ENCODE measurements around the gene PIK3IP1.

PIK3IP1 gene

DNA sequence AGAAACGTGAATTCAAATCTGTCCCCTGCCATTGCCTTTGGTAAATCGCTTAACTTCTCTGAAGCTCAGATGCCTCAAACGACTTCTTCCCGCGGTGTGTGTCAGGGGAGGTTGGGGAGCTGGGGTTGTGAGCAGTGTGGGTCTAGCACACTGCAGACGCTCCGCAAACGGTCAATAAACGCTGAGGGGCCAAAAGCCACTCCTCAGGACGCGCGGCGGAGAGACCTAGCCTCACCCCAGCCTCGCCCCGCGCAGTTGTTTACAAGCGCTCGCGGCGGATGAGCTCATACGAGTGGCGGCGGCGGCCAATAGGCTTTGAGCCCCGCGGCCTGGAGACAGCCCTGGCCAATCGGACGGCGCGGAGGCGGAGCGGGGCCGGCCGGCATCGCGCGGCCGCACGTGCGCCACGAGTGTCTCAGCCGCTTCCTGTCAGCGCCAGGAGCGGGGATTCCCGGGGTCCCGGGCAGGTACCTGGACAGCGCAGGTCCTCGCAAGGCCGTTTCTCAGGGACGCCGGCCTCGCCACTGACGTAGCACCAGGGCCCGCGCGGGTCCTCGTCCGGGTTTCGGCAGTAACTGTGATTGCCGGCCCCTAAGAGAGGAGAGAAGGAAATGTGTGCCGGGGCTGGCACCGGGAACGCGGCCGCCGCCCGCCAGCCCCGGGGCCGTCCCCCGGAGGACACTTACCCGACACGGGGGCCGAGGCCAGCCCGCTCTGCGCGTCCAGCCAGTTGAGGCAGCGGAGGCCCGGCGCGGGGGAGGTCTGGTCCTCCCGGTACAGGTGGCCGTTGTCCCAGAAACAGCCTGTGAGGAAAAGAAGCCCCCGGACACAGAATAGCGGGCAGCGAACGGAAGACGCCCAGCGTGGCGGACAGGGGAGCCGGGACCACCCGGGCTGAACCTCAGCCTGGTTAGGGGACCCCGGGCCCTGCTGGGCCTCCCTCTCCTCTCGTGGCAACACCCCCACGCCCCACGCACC lies 1.5 kb downstream of the PIK3IP1 start:
- Histone ChIP-seq H3K27ac (ENCODE audit: low read depth, low read length) (peak overlapping the region; percentile 99), H3K4me3 (ENCODE audit: low read depth in 1 of 2, low read length in 2 of 2) (peak overlapping the region; percentile 91 to 98), H3K9ac (ENCODE audit: low read depth in 1 of 2, low read length in 2 of 2) (peak overlapping the region; percentile 93 to 94), H3K27me3 (ENCODE audit: control insufficient read depth in 1 of 2, insufficient read depth in 2 of 2, low read length in 2 of 2) (no peaks in the 10 kb centered on the region), H3K36me3 (ENCODE audit: control insufficient read depth in 1 of 2, insufficient read depth in 2 of 2, low read length in 2 of 2) (peaks cover 16 to 23% of the 10 kb centered on the region in 2 donors), H3K4me1 (ENCODE audit: control insufficient read depth in 1 of 2, insufficient read depth in 2 of 2, low read length in 2 of 2) (peaks cover 33 to 52% of the 10 kb centered on the region in 2 donors), H3K9me3 (ENCODE audit: control insufficient read depth in 1 of 2, low read length in 2 of 2) (no peaks in the 10 kb centered on the region)

- H3K27me3 ChIP-seq (ENCODE audit: control insufficient read depth in 1 of 2, insufficient read depth in 2 of 2, low read length in 2 of 2) = no peaks in the 10 kb centered on the region
- peaks cover 38 to 54% of the 10 kb centered on the region in 2 donors for H3K4me1 ChIP-seq (ENCODE audit: control insufficient read depth in 1 of 2, insufficient read depth in 2 of 2, low read length in 2 of 2)
- H3K27ac ChIP-seq (ENCODE audit: low read depth, low read length) = peak overlapping the region; percentile 62
- peak overlapping the region; percentile 71 to 98 for H3K4me3 ChIP-seq (ENCODE audit: low read depth in 1 of 2, low read length in 2 of 2)
- peak overlapping the region; percentile 93 to 94 for H3K9ac ChIP-seq (ENCODE audit: low read depth in 1 of 2, low read length in 2 of 2)
- no peaks in the 10 kb centered on the region for H3K9me3 ChIP-seq (ENCODE audit: control insufficient read depth in 1 of 2, low read length in 2 of 2)
- H3K36me3 ChIP-seq (ENCODE audit: control insufficient read depth in 1 of 2, insufficient read depth in 2 of 2, low read length in 2 of 2) = peaks cover 21 to 32% of the 10 kb centered on the region in 2 donors
Observed at GRCh38 chr22:31289344-31289743, 2.9 kb downstream of the PIK3IP1 start.

GRCh38 chr22:31288496-31289240 lies 3.6 kb downstream of the PIK3IP1 start:
- peak overlapping the region; percentile 93 to 94 for H3K9ac ChIP-seq (ENCODE audit: low read depth in 1 of 2, low read length in 2 of 2)
- H3K27me3 ChIP-seq (ENCODE audit: control insufficient read depth in 1 of 2, insufficient read depth in 2 of 2, low read length in 2 of 2) = no peaks in the 10 kb centered on the region
- H3K4me1 ChIP-seq (ENCODE audit: control insufficient read depth in 1 of 2, insufficient read depth in 2 of 2, low read length in 2 of 2) = peaks cover 38 to 56% of the 10 kb centered on the region in 2 donors
- peaks cover 24 to 36% of the 10 kb centered on the region in 2 donors for H3K36me3 ChIP-seq (ENCODE audit: control insufficient read depth in 1 of 2, insufficient read depth in 2 of 2, low read length in 2 of 2)
- H3K4me3 ChIP-seq (ENCODE audit: low read depth in 1 of 2, low read length in 2 of 2) = peak overlapping the region; percentile 71 to 98
- H3K9me3 ChIP-seq (ENCODE audit: control insufficient read depth in 1 of 2, low read length in 2 of 2) = no peaks in the 10 kb centered on the region
- H3K27ac ChIP-seq (ENCODE audit: low read depth, low read length) = peak overlapping the region; percentile 37

GRCh38 chr22:31287818-31288495 lies 4.3 kb downstream of the PIK3IP1 start:
- H3K36me3 ChIP-seq (ENCODE audit: control insufficient read depth in 1 of 2, insufficient read depth in 2 of 2, low read length in 2 of 2) = peaks cover 25 to 43% of the 10 kb centered on the region in 2 donors

DNA sequence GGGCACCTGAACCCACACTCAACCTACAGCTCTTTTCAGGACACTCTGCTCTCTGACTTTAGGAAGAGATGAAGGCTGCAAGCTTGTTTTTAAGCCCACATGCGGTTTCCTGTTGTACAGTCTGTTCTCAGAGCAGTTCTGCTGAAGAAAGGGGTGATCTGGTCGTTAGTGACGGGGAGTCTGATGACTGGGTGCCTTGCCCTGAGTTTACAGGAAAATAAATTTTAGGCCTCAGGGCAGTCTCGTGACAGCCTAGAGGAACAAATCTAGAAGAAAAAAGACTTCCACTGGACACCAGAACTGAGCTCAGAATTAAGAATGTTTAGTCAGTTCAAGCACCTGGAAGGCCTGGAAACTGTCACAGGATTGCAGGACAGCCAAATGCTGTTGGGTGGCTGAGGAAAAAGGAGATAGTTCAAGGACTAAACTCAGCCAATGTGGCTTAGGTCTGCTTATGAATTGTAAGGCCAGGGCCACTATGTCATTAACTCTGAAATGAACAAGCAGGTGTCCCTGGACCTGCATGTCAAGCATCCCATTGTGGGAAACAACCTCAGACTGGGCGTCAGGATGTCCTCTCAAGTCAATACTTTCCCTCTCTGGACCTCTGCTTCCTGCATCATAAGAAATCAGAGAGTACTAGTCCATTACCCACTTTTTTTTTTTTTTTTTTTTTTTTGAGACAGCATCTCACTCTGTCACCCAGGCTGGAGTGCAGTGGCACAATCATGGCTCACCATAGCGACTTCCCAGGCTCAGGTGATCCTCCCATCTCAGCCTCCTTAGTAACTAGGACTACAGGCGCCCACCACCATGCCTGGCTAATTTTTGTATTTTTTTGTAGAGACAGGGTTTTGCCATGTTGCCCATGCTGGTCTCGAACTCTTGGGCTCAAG lies 5.7 kb downstream of the PIK3IP1 start:
- Histone ChIP-seq H3K4me1 (ENCODE audit: control insufficient read depth in 1 of 2, insufficient read depth in 2 of 2, low read length in 2 of 2) (peaks cover 33 to 37% of the 10 kb centered on the region in 2 donors), H3K9ac (ENCODE audit: low read depth in 1 of 2, low read length in 2 of 2) (peak overlapping the region in 1 of 2 donors; percentile 20), H3K27me3 (ENCODE audit: control insufficient read depth in 1 of 2, insufficient read depth in 2 of 2, low read length in 2 of 2) (no peaks in the 10 kb centered on the region), H3K36me3 (ENCODE audit: control insufficient read depth in 1 of 2, insufficient read depth in 2 of 2, low read length in 2 of 2) (peaks cover 38 to 57% of the 10 kb centered on the region in 2 donors), H3K4me3 (ENCODE audit: low read depth in 1 of 2, low read length in 2 of 2) (no peak overlapping the region), H3K9me3 (ENCODE audit: control insufficient read depth in 1 of 2, low read length in 2 of 2) (no peaks in the 10 kb centered on the region), H3K27ac (ENCODE audit: low read depth, low read length) (peak overlapping the region; percentile 47)

More at GRCh38 chr22:31287818-31288495, 4.3 kb downstream of the PIK3IP1 start:
- peak overlapping the region in 1 of 2 donors; percentile 5 for H3K4me3 ChIP-seq (ENCODE audit: low read depth in 1 of 2, low read length in 2 of 2)
- no peaks in the 10 kb centered on the region for H3K9me3 ChIP-seq (ENCODE audit: control insufficient read depth in 1 of 2, low read length in 2 of 2)
- H3K4me1 ChIP-seq (ENCODE audit: control insufficient read depth in 1 of 2, insufficient read depth in 2 of 2, low read length in 2 of 2) = peaks cover 38 to 49% of the 10 kb centered on the region in 2 donors
- no peak overlapping the region for H3K27ac ChIP-seq (ENCODE audit: low read depth, low read length)
- H3K27me3 ChIP-seq (ENCODE audit: control insufficient read depth in 1 of 2, insufficient read depth in 2 of 2, low read length in 2 of 2) = no peaks in the 10 kb centered on the region
- H3K9ac ChIP-seq (ENCODE audit: low read depth in 1 of 2, low read length in 2 of 2) = no peak overlapping the region

DNA sequence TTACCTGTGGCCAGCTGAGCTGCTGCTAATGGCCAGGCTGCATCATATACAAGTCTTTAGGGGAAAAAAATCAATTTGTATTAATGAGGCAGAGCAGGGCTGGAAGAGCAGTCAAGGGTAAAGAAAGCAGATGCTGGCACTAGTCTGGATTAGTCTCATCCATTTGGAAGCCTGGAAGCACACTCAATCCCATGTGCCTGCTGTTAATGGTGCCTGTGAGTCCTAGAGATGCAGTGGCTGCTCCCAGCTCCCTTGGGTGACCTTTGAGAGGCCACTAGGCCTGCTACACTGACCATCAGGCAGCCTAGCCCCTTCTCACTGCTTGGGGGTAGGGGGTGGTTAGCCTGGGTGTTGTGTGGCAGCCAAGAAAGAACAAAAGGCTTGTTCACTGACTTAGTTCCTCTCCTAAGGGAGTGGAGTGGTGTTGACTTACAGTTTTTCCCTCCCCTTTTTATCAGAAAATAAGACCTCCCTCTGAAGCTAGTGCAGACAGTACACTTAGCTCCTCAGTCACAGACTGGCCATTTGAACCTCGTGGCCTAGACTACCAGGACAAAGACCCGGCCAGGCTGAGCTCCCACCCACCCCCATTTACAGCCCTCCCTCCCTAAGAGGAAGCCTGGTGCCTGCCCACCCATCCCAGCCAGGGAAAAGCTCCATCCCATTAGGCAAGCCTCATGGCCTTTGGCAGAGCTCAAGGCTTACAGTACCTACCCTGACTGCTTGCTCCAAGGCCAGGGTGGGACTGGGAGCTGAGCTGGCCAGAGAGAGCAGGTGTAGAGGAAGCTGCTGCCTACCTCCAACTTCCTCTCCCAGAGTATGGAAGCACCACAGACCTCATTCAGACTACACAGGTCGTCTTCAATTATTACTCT lies 7.8 kb downstream of the PIK3IP1 start:
- H3K4me3 ChIP-seq (ENCODE audit: low read depth in 1 of 2, low read length in 2 of 2) = no peak overlapping the region
- H3K36me3 ChIP-seq (ENCODE audit: control insufficient read depth in 1 of 2, insufficient read depth in 2 of 2, low read length in 2 of 2) = peaks cover 51 to 76% of the 10 kb centered on the region in 2 donors
- H3K27ac ChIP-seq (ENCODE audit: low read depth, low read length) = peak overlapping the region; percentile 46
- H3K27me3 ChIP-seq (ENCODE audit: control insufficient read depth in 1 of 2, insufficient read depth in 2 of 2, low read length in 2 of 2) = no peaks in the 10 kb centered on the region
- no peaks in the 10 kb centered on the region for H3K9me3 ChIP-seq (ENCODE audit: control insufficient read depth in 1 of 2, low read length in 2 of 2)
- peak overlapping the region in 1 of 2 donors; percentile 29 for H3K9ac ChIP-seq (ENCODE audit: low read depth in 1 of 2, low read length in 2 of 2)
- peaks cover 30 to 33% of the 10 kb centered on the region in 2 donors for H3K4me1 ChIP-seq (ENCODE audit: control insufficient read depth in 1 of 2, insufficient read depth in 2 of 2, low read length in 2 of 2)

DNA sequence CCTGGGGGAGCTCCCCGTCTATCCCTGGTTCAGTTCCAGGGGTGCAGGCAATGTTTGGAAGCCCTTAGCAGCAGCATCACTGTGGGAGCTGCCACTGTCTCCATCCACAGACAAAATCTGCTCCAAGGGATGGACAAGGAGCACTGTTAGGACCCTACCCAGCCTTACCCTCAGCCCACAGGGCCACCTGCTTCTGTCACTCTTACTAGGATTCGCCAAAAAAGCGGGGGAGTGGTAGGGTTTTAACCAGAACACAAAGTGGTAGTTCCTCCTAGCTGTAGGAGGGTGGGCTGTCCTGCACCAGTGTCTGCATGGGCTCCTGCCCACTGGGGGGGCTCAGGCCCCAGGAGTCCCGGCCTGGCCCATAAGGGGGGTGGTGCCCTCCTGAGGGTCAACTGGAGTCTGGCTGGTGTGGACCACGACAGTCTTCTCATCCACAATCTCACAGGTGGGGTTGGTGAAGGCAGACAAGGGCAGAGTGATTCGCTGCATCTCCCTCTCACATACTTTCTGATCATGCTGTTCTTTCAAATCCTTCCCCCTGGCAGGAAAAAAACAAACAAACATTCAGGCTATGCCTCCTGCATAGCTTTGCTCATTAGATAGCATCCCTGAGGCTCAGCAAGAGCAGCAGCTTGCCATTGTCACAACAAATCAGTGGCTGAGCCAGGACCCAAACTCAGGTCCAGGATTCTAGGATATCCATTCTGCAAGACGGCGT lies 9.4 kb downstream of the PIK3IP1 start:
- H3K4me3 ChIP-seq (ENCODE audit: low read depth in 1 of 2, low read length in 2 of 2) = no peak overlapping the region
- H3K27me3 ChIP-seq (ENCODE audit: control insufficient read depth in 1 of 2, insufficient read depth in 2 of 2, low read length in 2 of 2) = no peaks in the 10 kb centered on the region
- H3K27ac ChIP-seq (ENCODE audit: low read depth, low read length) = no peak overlapping the region
- no peaks in the 10 kb centered on the region for H3K9me3 ChIP-seq (ENCODE audit: control insufficient read depth in 1 of 2, low read length in 2 of 2)
- H3K36me3 ChIP-seq (ENCODE audit: control insufficient read depth in 1 of 2, insufficient read depth in 2 of 2, low read length in 2 of 2) = peaks cover 49 to 82% of the 10 kb centered on the region in 2 donors
- no peak overlapping the region for H3K9ac ChIP-seq (ENCODE audit: low read depth in 1 of 2, low read length in 2 of 2)
- H3K4me1 ChIP-seq (ENCODE audit: control insufficient read depth in 1 of 2, insufficient read depth in 2 of 2, low read length in 2 of 2) = peaks cover 16 to 27% of the 10 kb centered on the region in 2 donors

- no peak overlapping the region for H3K9ac ChIP-seq (ENCODE audit: low read depth in 1 of 2, low read length in 2 of 2)
- peaks cover 12 to 21% of the 10 kb centered on the region in 2 donors for H3K4me1 ChIP-seq (ENCODE audit: control insufficient read depth in 1 of 2, insufficient read depth in 2 of 2, low read length in 2 of 2)
- H3K4me3 ChIP-seq (ENCODE audit: low read depth in 1 of 2, low read length in 2 of 2) = no peak overlapping the region
- H3K36me3 ChIP-seq (ENCODE audit: control insufficient read depth in 1 of 2, insufficient read depth in 2 of 2, low read length in 2 of 2) = peaks cover 48 to 84% of the 10 kb centered on the region in 2 donors
- no peaks in the 10 kb centered on the region for H3K9me3 ChIP-seq (ENCODE audit: control insufficient read depth in 1 of 2, low read length in 2 of 2)
- no peak overlapping the region for H3K27ac ChIP-seq (ENCODE audit: low read depth, low read length)
- no peaks in the 10 kb centered on the region for H3K27me3 ChIP-seq (ENCODE audit: control insufficient read depth in 1 of 2, insufficient read depth in 2 of 2, low read length in 2 of 2)
Observed at GRCh38 chr22:31281733-31282132, 10.6 kb downstream of the PIK3IP1 start.
